HCT116 (cell line): ENCODE data around the gene TRIP10.

ENCODE experiments used
- CEBPB ChIP-seq: IDR thresholded peaks from 2 replicates; pipeline ENCODE4 v1.6.1; 2012; ENCODE audit warnings: low read depth
- EZH2 ChIP-seq: fragments of 200-600 bp; sonication (generic); IDR thresholded peaks from 2 replicates; pipeline ENCODE4 v1.6.1; 2017; ENCODE audit warnings: antibody characterized with exemption, mixed run types
- POLR2A ChIP-seq: IDR thresholded peaks from 2 replicates; pipeline ENCODE4 v1.7.0; 2011; ENCODE audit warnings: borderline replicate concordance; ENCODE audit not compliant: insufficient read depth, insufficient read length; ENCODE audit errors: extremely low read depth
- POLR2AphosphoS5 ChIP-seq: IDR thresholded peaks from 2 replicates; pipeline ENCODE4 v1.6.1; 2011; ENCODE audit warnings: mild to moderate bottlenecking, low read depth, low read length, moderate library complexity
- RAD21 ChIP-seq: IDR thresholded peaks from 2 replicates; pipeline ENCODE4 v1.6.1; 2012; ENCODE audit warnings: low read depth, mild to moderate bottlenecking
- SIN3A ChIP-seq: IDR thresholded peaks from 2 replicates; pipeline ENCODE4 v1.6.1; 2012; ENCODE audit warnings: low read depth
- SP1 ChIP-seq: IDR thresholded peaks from 2 replicates; pipeline ENCODE4 v1.6.1; 2012; ENCODE audit warnings: low read depth
- TF ChIP-seq, protein P1 (sequence below), 3 experiments: fragments of 200-600 bp in 1 of 3; sonication (generic) in 1 of 3; IDR thresholded peaks in 2 of 3; conservative IDR thresholded peaks in 1 of 3; 2 replicates each; pipeline ENCODE4 v1.5.1; 2012 to 2017; ENCODE audit warnings: low read depth in 2 of 3, low read length in 2 of 3, antibody characterized with exemption in 1 of 3, borderline replicate concordance in 1 of 3, control low read depth in 1 of 3, mild to moderate bottlenecking in 1 of 3, mixed read lengths in 1 of 3, mixed run types in 1 of 3, moderate library complexity in 1 of 3; ENCODE audit not compliant: insufficient read depth in 1 of 3

DNA sequence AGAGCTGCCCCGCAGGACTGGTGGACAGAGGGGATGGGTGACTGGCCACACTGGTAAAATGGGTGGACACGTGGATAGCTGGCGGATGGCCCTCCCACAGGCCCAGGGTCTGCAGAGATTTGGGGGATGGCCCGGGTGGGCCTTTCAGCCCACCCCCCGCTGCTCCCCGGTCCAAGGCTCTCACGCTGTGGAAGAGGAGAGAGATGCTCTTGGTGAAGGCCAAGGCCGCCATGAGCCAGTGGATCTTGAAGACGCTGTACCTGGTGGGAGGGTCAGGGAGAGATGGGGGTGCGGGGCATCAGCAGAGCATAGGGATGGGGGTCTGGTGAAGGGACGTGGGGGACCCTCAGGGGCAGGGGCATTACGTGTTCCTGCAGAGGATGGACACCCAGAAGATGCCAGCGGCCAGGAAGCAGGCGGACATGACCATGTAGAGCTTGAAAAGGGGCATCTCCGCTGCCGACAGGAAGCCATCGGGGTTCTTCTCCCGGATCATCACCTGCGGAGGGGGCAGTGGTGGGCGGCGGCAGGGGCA is 6.6 kb upstream of the TRIP10 start:
- TF ChIP-seq, protein P1, sequence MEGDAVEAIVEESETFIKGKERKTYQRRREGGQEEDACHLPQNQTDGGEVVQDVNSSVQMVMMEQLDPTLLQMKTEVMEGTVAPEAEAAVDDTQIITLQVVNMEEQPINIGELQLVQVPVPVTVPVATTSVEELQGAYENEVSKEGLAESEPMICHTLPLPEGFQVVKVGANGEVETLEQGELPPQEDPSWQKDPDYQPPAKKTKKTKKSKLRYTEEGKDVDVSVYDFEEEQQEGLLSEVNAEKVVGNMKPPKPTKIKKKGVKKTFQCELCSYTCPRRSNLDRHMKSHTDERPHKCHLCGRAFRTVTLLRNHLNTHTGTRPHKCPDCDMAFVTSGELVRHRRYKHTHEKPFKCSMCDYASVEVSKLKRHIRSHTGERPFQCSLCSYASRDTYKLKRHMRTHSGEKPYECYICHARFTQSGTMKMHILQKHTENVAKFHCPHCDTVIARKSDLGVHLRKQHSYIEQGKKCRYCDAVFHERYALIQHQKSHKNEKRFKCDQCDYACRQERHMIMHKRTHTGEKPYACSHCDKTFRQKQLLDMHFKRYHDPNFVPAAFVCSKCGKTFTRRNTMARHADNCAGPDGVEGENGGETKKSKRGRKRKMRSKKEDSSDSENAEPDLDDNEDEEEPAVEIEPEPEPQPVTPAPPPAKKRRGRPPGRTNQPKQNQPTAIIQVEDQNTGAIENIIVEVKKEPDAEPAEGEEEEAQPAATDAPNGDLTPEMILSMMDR (IDR thresholded peaks at IDR 0.05 in 2 of 3, conservative IDR thresholded peaks at IDR 0.05 in 1 of 3; ENCODE audit: borderline replicate concordance in 1 of 3, insufficient read depth in 1 of 3, low read depth in 2 of 3, low read length in 2 of 3): no peak
- TF ChIP-seq EZH2: no peak
- no peak for TF ChIP-seq SIN3A
- no peak for TF ChIP-seq POLR2AphosphoS5
- TF ChIP-seq SP1: no peak
- no peak for TF ChIP-seq CEBPB
- TF ChIP-seq RAD21: no peak
- no peak for TF ChIP-seq POLR2A
